ENCODE measurements around the gene ARL4C.

The ARL4C gene

GRCh38 chr2:234487356-234487755 lies 9.5 kb downstream of the ARL4C start:
- H3K27ac ChIP-seq (ENCODE audit: insufficient read depth in 1 of 2, low read depth in 1 of 2, low read length in 2 of 2, poor library complexity in 1 of 2, severe bottlenecking in 2 of 2): no peak overlapping the region
- H3K4me1 ChIP-seq (ENCODE audit: control extremely low read depth in 1 of 4, control insufficient read depth in 4 of 4, insufficient read depth in 4 of 4, low read length in 3 of 4): peaks cover 14 to 63% (median 43%) of the 10 kb centered on the region in 4 experiments
- H3K9me3 ChIP-seq (ENCODE audit: control extremely low read depth in 1 of 5, control insufficient read depth in 4 of 5, insufficient read depth in 2 of 5, low read depth in 1 of 5, low read length in 4 of 5): peaks cover 0 to 3% (median 0%) of the 10 kb centered on the region in 5 experiments
- H3K27me3 ChIP-seq (replicated peaks in 2 of 5; ENCODE audit: control insufficient read depth in 4 of 5, insufficient read depth in 5 of 5, low read length in 4 of 5): peaks cover 0 to 35% (median 10%) of the 10 kb centered on the region in 5 experiments
- POLR2A ChIA-PET: no interaction called here
- CTCF ChIA-PET: no interaction called here
- DNase-seq: no peak
- no peak overlapping the region for H3K4me3 ChIP-seq (ENCODE audit: control insufficient read depth in 1 of 7, extremely low read depth in 1 of 7, insufficient read depth in 4 of 7, low read depth in 2 of 7, low read length in 6 of 7)
- WGBS (ENCODE audit: insufficient coverage): 74% methylated on average over 3 of the region's 3 CpGs
- H3K36me3 ChIP-seq (ENCODE audit: control insufficient read depth in 4 of 4, insufficient read depth in 4 of 4, low read length in 3 of 4): no peaks in the 10 kb centered on the region

GRCh38 chr2:234483568-234484251 lies 13.2 kb downstream of the ARL4C start:
- WGBS (ENCODE audit: insufficient coverage): 0% methylated on average over 7 of the region's 9 CpGs
- Histone ChIP-seq H3K36me3 (ENCODE audit: control insufficient read depth in 4 of 4, insufficient read depth in 4 of 4, low read length in 3 of 4) (no peaks in the 10 kb centered on the region), H3K27ac (ENCODE audit: insufficient read depth in 1 of 2, low read depth in 1 of 2, low read length in 2 of 2, poor library complexity in 1 of 2, severe bottlenecking in 2 of 2) (peak overlapping the region; percentile 84 to 88), H3K9me3 (ENCODE audit: control extremely low read depth in 1 of 5, control insufficient read depth in 4 of 5, insufficient read depth in 2 of 5, low read depth in 1 of 5, low read length in 4 of 5) (peaks cover 0 to 3% (median 0%) of the 10 kb centered on the region in 5 experiments), H3K4me1 (ENCODE audit: control extremely low read depth in 1 of 4, control insufficient read depth in 4 of 4, insufficient read depth in 4 of 4, low read length in 3 of 4) (peaks cover 12 to 49% (median 35%) of the 10 kb centered on the region in 4 experiments), H3K4me3 (ENCODE audit: control insufficient read depth in 1 of 7, extremely low read depth in 1 of 7, insufficient read depth in 4 of 7, low read depth in 2 of 7, low read length in 6 of 7) (peak overlapping the region in 2 of 7 experiments; percentile 20 to 42), H3K27me3 (replicated peaks in 2 of 5; ENCODE audit: control insufficient read depth in 4 of 5, insufficient read depth in 5 of 5, low read length in 4 of 5) (peaks cover 0 to 14% (median 3%) of the 10 kb centered on the region in 5 experiments)
- ChIA-PET POLR2A (interaction anchor here (0.7 to 1.2 kb wide), 3 partner anchors 38 to 192 kb away, joined by 3 read pairs; no protein-coding TSS in a partner anchor), CTCF (interaction anchor here (0.6 to 1.9 kb wide), 13 partner anchors 9 to 197 kb away, joined by 3 to 6 read pairs (median 3); partner anchors contain the start of gene ARL4C)
- DNase-seq: peak; percentile 95 to 99 (median 99)

- CTCF ChIA-PET: interaction anchor here (0.6 kb wide), 1 partner anchor 98 kb away, joined by 5 read pairs; no protein-coding TSS in a partner anchor
These were observed 15.6 kb downstream of the ARL4C start for GRCh38 chr2:234481301-234481700.

GRCh38 chr2:234480337-234480736 lies 16.5 kb downstream of the ARL4C start:
- ChIA-PET CTCF (no interaction called here), POLR2A (no interaction called here)
- WGBS (ENCODE audit: insufficient coverage): no CpG with 5 or more reads among the region's 3 CpGs

More at GRCh38 chr2:234481301-234481700, 15.6 kb downstream of the ARL4C start:
- Histone ChIP-seq H3K9me3 (ENCODE audit: control extremely low read depth in 1 of 5, control insufficient read depth in 4 of 5, insufficient read depth in 2 of 5, low read depth in 1 of 5, low read length in 4 of 5) (no peaks in the 10 kb centered on the region), H3K36me3 (ENCODE audit: control insufficient read depth in 4 of 4, insufficient read depth in 4 of 4, low read length in 3 of 4) (no peaks in the 10 kb centered on the region), H3K4me1 (ENCODE audit: control extremely low read depth in 1 of 4, control insufficient read depth in 4 of 4, insufficient read depth in 4 of 4, low read length in 3 of 4) (peaks cover 6 to 34% (median 26%) of the 10 kb centered on the region in 4 experiments), H3K27me3 (replicated peaks in 2 of 5; ENCODE audit: control insufficient read depth in 4 of 5, insufficient read depth in 5 of 5, low read length in 4 of 5) (peaks cover 0 to 7% (median 4%) of the 10 kb centered on the region in 5 experiments), H3K4me3 (ENCODE audit: control insufficient read depth in 1 of 7, extremely low read depth in 1 of 7, insufficient read depth in 4 of 7, low read depth in 2 of 7, low read length in 6 of 7) (no peak overlapping the region), H3K27ac (ENCODE audit: insufficient read depth in 1 of 2, low read depth in 1 of 2, low read length in 2 of 2, poor library complexity in 1 of 2, severe bottlenecking in 2 of 2) (no peak overlapping the region)
- POLR2A ChIA-PET: no interaction called here
- 100% methylated on average over 3 of the region's 5 CpGs for WGBS (ENCODE audit: insufficient coverage)
- DNase-seq: no peak

GRCh38 chr2:234479465-234479864 lies 17.4 kb downstream of the ARL4C start:
- Histone ChIP-seq H3K36me3 (ENCODE audit: control insufficient read depth in 4 of 4, insufficient read depth in 4 of 4, low read length in 3 of 4) (no peaks in the 10 kb centered on the region), H3K27ac (ENCODE audit: insufficient read depth in 1 of 2, low read depth in 1 of 2, low read length in 2 of 2, poor library complexity in 1 of 2, severe bottlenecking in 2 of 2) (no peak overlapping the region), H3K4me1 (ENCODE audit: control extremely low read depth in 1 of 4, control insufficient read depth in 4 of 4, insufficient read depth in 4 of 4, low read length in 3 of 4) (peaks cover 2 to 25% (median 19%) of the 10 kb centered on the region in 4 experiments), H3K4me3 (ENCODE audit: control insufficient read depth in 1 of 7, extremely low read depth in 1 of 7, insufficient read depth in 4 of 7, low read depth in 2 of 7, low read length in 6 of 7) (no peak overlapping the region), H3K27me3 (replicated peaks in 2 of 5; ENCODE audit: control insufficient read depth in 4 of 5, insufficient read depth in 5 of 5, low read length in 4 of 5) (peaks cover 0 to 7% (median 4%) of the 10 kb centered on the region in 5 experiments), H3K9me3 (ENCODE audit: control extremely low read depth in 1 of 5, control insufficient read depth in 4 of 5, insufficient read depth in 2 of 5, low read depth in 1 of 5, low read length in 4 of 5) (no peaks in the 10 kb centered on the region)
- ChIA-PET POLR2A (no interaction called here), CTCF (interaction anchor here (2.2 kb wide), 1 partner anchor 10 kb away, joined by 9 read pairs; no protein-coding TSS in a partner anchor)
- DNase-seq: no peak
- WGBS (ENCODE audit: insufficient coverage): 96% methylated on average over 9 of the region's 9 CpGs

More at GRCh38 chr2:234480337-234480736, 16.5 kb downstream of the ARL4C start:
- Histone ChIP-seq H3K27me3 (replicated peaks in 2 of 5; ENCODE audit: control insufficient read depth in 4 of 5, insufficient read depth in 5 of 5, low read length in 4 of 5) (peaks cover 0 to 7% (median 4%) of the 10 kb centered on the region in 5 experiments), H3K36me3 (ENCODE audit: control insufficient read depth in 4 of 4, insufficient read depth in 4 of 4, low read length in 3 of 4) (no peaks in the 10 kb centered on the region), H3K9me3 (ENCODE audit: control extremely low read depth in 1 of 5, control insufficient read depth in 4 of 5, insufficient read depth in 2 of 5, low read depth in 1 of 5, low read length in 4 of 5) (no peaks in the 10 kb centered on the region), H3K4me1 (ENCODE audit: control extremely low read depth in 1 of 4, control insufficient read depth in 4 of 4, insufficient read depth in 4 of 4, low read length in 3 of 4) (peaks cover 6 to 34% (median 26%) of the 10 kb centered on the region in 4 experiments), H3K27ac (ENCODE audit: insufficient read depth in 1 of 2, low read depth in 1 of 2, low read length in 2 of 2, poor library complexity in 1 of 2, severe bottlenecking in 2 of 2) (no peak overlapping the region), H3K4me3 (ENCODE audit: control insufficient read depth in 1 of 7, extremely low read depth in 1 of 7, insufficient read depth in 4 of 7, low read depth in 2 of 7, low read length in 6 of 7) (no peak overlapping the region)
- DNase-seq: no peak

GRCh38 chr2:234478121-234478858 lies 18.6 kb downstream of the ARL4C start:
- DNase-seq: no peak
- Histone ChIP-seq H3K4me3 (ENCODE audit: control insufficient read depth in 1 of 7, extremely low read depth in 1 of 7, insufficient read depth in 4 of 7, low read depth in 2 of 7, low read length in 6 of 7) (no peak overlapping the region), H3K9me3 (ENCODE audit: control extremely low read depth in 1 of 5, control insufficient read depth in 4 of 5, insufficient read depth in 2 of 5, low read depth in 1 of 5, low read length in 4 of 5) (no peaks in the 10 kb centered on the region), H3K36me3 (ENCODE audit: control insufficient read depth in 4 of 4, insufficient read depth in 4 of 4, low read length in 3 of 4) (no peaks in the 10 kb centered on the region), H3K4me1 (ENCODE audit: control extremely low read depth in 1 of 4, control insufficient read depth in 4 of 4, insufficient read depth in 4 of 4, low read length in 3 of 4) (peaks cover 0 to 14% (median 8%) of the 10 kb centered on the region in 4 experiments), H3K27ac (ENCODE audit: insufficient read depth in 1 of 2, low read depth in 1 of 2, low read length in 2 of 2, poor library complexity in 1 of 2, severe bottlenecking in 2 of 2) (no peak overlapping the region), H3K27me3 (replicated peaks in 2 of 5; ENCODE audit: control insufficient read depth in 4 of 5, insufficient read depth in 5 of 5, low read length in 4 of 5) (peaks cover 0 to 7% (median 4%) of the 10 kb centered on the region in 5 experiments)
- ChIA-PET CTCF (interaction anchor here (1.2 to 2.2 kb wide), 3 partner anchors 9 to 343 kb away, joined by 4 to 9 read pairs (median 4); no protein-coding TSS in a partner anchor), POLR2A (interaction anchor here (1.1 kb wide), 1 partner anchor 10 kb away, joined by 3 read pairs; no protein-coding TSS in a partner anchor)
- 100% methylated on average over 1 of the region's 4 CpGs for WGBS (ENCODE audit: insufficient coverage)
